Measurements from ENCODE around the gene PDGFRA.

GRCh38 chr4:54282837-54283236 lies 53.7 kb downstream of the PDGFRA start:
- no peak for TF ChIP-seq CTCF (tag by site-specific recombination; IDR thresholded peaks at IDR 0.05)
- no peak for TF ChIP-seq ZNF639 (tag by site-specific recombination; IDR thresholded peaks at IDR 0.05)
- no peak for TF ChIP-seq ZNF302 (tag by site-specific recombination; IDR thresholded peaks at IDR 0.05; ENCODE audit: low read depth)
- TF ChIP-seq KLF16 (tag by site-specific recombination; IDR thresholded peaks at IDR 0.05), result no peak
- TF ChIP-seq ZNF549 (tag by site-specific recombination; IDR thresholded peaks at IDR 0.05), result no peak
- no peak for TF ChIP-seq ZNF548 (tag by site-specific recombination; IDR thresholded peaks at IDR 0.05)
- TF ChIP-seq PBX3 (CRISPR knock-in tag; IDR thresholded peaks at IDR 0.05), result no peak
- TF ChIP-seq GFI1B (tag by site-specific recombination; IDR thresholded peaks at IDR 0.05), result no peak
- no peak for TF ChIP-seq TSHZ1 (tag by site-specific recombination; IDR thresholded peaks at IDR 0.05; ENCODE audit: borderline replicate concordance)
- no peak for TF ChIP-seq HOXA7 (CRISPR knock-in tag; IDR thresholded peaks at IDR 0.05; ENCODE audit: borderline replicate concordance)
- TF ChIP-seq ZNF426 (tag by site-specific recombination; IDR thresholded peaks at IDR 0.05), result no peak
- no peak for TF ChIP-seq ZBTB20 (tag by site-specific recombination; IDR thresholded peaks at IDR 0.05)
- TF ChIP-seq ZNF513 (tag by site-specific recombination; IDR thresholded peaks at IDR 0.05), result no peak
- TF ChIP-seq ZNF473 (tag by site-specific recombination; IDR thresholded peaks at IDR 0.05), result no peak

Data from HEK293 (cell line).